HepG2 (cell line): ENCODE results near the gene MBTPS1. TPM values are rescaled to one million over a fixed set of nuclear protein-coding genes. Genes with fewer than 3 reads are reported as not detected.

Experiments used
- ARNT2 ChIP-seq: sonication (generic); formaldehyde crosslinking; IDR thresholded peaks from 2 replicates; pipeline ENCODE4 v1.8.0; 2022; ENCODE audit warnings: mild to moderate bottlenecking, low read depth, missing genetic modification reagents, moderate library complexity
- BORCS8-MEF2B ChIP-seq: sonication (generic); formaldehyde crosslinking; IDR thresholded peaks from 2 replicates; pipeline ENCODE4 v1.8.0; 2022; ENCODE audit warnings: mild to moderate bottlenecking, missing genetic modification reagents
- GABPB1 ChIP-seq: IDR thresholded peaks from 2 replicates; pipeline ENCODE4 v1.6.1; 2016; ENCODE audit warnings: mild to moderate bottlenecking, missing genetic modification reagents, moderate library complexity, missing compliant biosample characterization
- HMGXB3 ChIP-seq: sonication (generic); formaldehyde crosslinking; IDR thresholded peaks from 2 replicates; pipeline ENCODE4 v1.4.0; 2020; ENCODE audit warnings: missing genetic modification reagents, borderline replicate concordance
- HNRNPUL1 ChIP-seq: fragments of 200-400 bp; formaldehyde crosslinking; IDR thresholded peaks from 2 replicates; pipeline ENCODE4 v1.6.1; 2017; ENCODE audit warnings: low read depth, mild to moderate bottlenecking, low read length, moderate library complexity
- JDP2 ChIP-seq: sonication (generic); formaldehyde crosslinking; IDR thresholded peaks from 2 replicates; pipeline ENCODE4 v1.8.1; 2022; ENCODE audit warnings: missing genetic modification reagents, borderline replicate concordance
- MXD1 ChIP-seq: sonication (generic); formaldehyde crosslinking; IDR thresholded peaks from 2 replicates; pipeline ENCODE4 v1.4.0; 2020; ENCODE audit warnings: mild to moderate bottlenecking, missing genetic modification reagents
- MYC ChIP-seq: sonication (generic); formaldehyde crosslinking; IDR thresholded peaks from 2 replicates; pipeline ENCODE4 v1.9.0; 2021; ENCODE audit warnings: missing genetic modification reagents, borderline replicate concordance
- PLRG1 ChIP-seq: fragments of 450-650 bp; conservative IDR thresholded peaks from 2 replicates; pipeline ENCODE4 v1.6.1; 2016
- SPEN ChIP-seq: sonication (generic); formaldehyde crosslinking; IDR thresholded peaks from 2 replicates; pipeline ENCODE4 v1.5.1; 2020; ENCODE audit warnings: low read depth, mild to moderate bottlenecking, missing genetic modification reagents
- SSRP1 ChIP-seq: IDR thresholded peaks from 2 replicates; pipeline ENCODE4 v1.6.1; 2016; ENCODE audit warnings: control low read depth
- TBP ChIP-seq: sonication (generic); formaldehyde crosslinking; IDR thresholded peaks from 2 replicates; pipeline ENCODE4 v1.5.0; 2020; ENCODE audit warnings: missing genetic modification reagents
- TBX2 ChIP-seq: sonication (generic); formaldehyde crosslinking; IDR thresholded peaks from 2 replicates; pipeline ENCODE4 v1.5.0; 2020; ENCODE audit warnings: missing genetic modification reagents, mild to moderate bottlenecking, borderline replicate concordance
- TCF12 ChIP-seq, 2 experiments: fragments of 450-650 bp in 1 of 2; sonication (generic) in 1 of 2; formaldehyde crosslinking in 1 of 2; IDR thresholded peaks; 2 replicates each; pipeline versions ENCODE4 v1.6.1 to v1.8.0; 2017 to 2022; ENCODE audit warnings: antibody characterized with exemption in 1 of 2, mild to moderate bottlenecking in 1 of 2, missing genetic modification reagents in 1 of 2, moderate library complexity in 1 of 2
- TOPORS ChIP-seq: sonication (generic); formaldehyde crosslinking; IDR thresholded peaks from 2 replicates; pipeline ENCODE4 v1.8.0; 2023; ENCODE audit warnings: mild to moderate bottlenecking, missing genetic modification reagents
- ZFP41 ChIP-seq: sonication (generic); formaldehyde crosslinking; IDR thresholded peaks from 2 replicates; pipeline ENCODE4 v1.4.0; 2020; ENCODE audit warnings: mild to moderate bottlenecking, missing genetic modification reagents, borderline replicate concordance
- ZNF256 ChIP-seq: sonication (generic); formaldehyde crosslinking; conservative IDR thresholded peaks from 2 replicates; pipeline ENCODE4 v1.4.0; 2020; ENCODE audit warnings: missing genetic modification reagents
- ZNF431 ChIP-seq: sonication (generic); formaldehyde crosslinking; IDR thresholded peaks from 2 replicates; pipeline ENCODE4 v1.9.0; 2022; ENCODE audit warnings: missing genetic modification reagents, low read depth, mild to moderate bottlenecking, borderline replicate concordance
- ZNF776 ChIP-seq: sonication (generic); formaldehyde crosslinking; IDR thresholded peaks from 2 replicates; pipeline ENCODE4 v1.4.0; 2020; ENCODE audit warnings: mild to moderate bottlenecking, missing genetic modification reagents
- ZNF816 ChIP-seq: sonication (generic); formaldehyde crosslinking; IDR thresholded peaks from 2 replicates; pipeline ENCODE4 v1.8.0; 2022; ENCODE audit warnings: missing genetic modification reagents, mild to moderate bottlenecking, borderline replicate concordance
- polyA plus RNA-seq, 8 experiments: library from polyadenylated mRNA; depleted of rRNA in 3 of 8; stranded (reverse) in 7 of 8; unstranded in 1 of 8; fragments of >200 nt; fragmentation: Illumina TruSeq in 4 of 8; extraction: Trizol in 4 of 8; gene quantifications; 2 replicates each; pipeline versions ENCODE4 v1.2.1 to v1.2.3, GENCODE V29; 2011 to 2016; ENCODE audit warnings: low read depth in 4 of 8, missing spikeins in 1 of 8, mixed read lengths in 1 of 8; ENCODE audit not compliant: insufficient read depth in 1 of 8
- total RNA-seq, 5 experiments: library from RNA; depleted of rRNA; stranded (reverse); fragments of >200 nt; fragmentation: Illumina TruSeq; extraction: Trizol; gene quantifications; 2 replicates each; pipeline ENCODE4 v1.2.3, GENCODE V29; 2016; ENCODE audit warnings: low read depth in 1 of 5
- TF ChIP-seq, protein P1 (sequence below): sonication (generic); formaldehyde crosslinking; IDR thresholded peaks from 2 replicates; pipeline ENCODE4 v1.8.0; 2022; ENCODE audit warnings: mild to moderate bottlenecking, missing genetic modification reagents, moderate library complexity
- TF ChIP-seq, protein P2 (sequence below): sonication (generic); formaldehyde crosslinking; IDR thresholded peaks from 2 replicates; pipeline ENCODE4 v1.4.0; 2020; ENCODE audit warnings: mild to moderate bottlenecking, missing genetic modification reagents, borderline replicate concordance

MBTPS1 gene
- total and polyA plus RNA-seq, 2 of the 13 experiments (the other 11 are each of a cell fraction or from before 2014, with no cell fraction given): 56.7 to 91.3 TPM

DNA sequence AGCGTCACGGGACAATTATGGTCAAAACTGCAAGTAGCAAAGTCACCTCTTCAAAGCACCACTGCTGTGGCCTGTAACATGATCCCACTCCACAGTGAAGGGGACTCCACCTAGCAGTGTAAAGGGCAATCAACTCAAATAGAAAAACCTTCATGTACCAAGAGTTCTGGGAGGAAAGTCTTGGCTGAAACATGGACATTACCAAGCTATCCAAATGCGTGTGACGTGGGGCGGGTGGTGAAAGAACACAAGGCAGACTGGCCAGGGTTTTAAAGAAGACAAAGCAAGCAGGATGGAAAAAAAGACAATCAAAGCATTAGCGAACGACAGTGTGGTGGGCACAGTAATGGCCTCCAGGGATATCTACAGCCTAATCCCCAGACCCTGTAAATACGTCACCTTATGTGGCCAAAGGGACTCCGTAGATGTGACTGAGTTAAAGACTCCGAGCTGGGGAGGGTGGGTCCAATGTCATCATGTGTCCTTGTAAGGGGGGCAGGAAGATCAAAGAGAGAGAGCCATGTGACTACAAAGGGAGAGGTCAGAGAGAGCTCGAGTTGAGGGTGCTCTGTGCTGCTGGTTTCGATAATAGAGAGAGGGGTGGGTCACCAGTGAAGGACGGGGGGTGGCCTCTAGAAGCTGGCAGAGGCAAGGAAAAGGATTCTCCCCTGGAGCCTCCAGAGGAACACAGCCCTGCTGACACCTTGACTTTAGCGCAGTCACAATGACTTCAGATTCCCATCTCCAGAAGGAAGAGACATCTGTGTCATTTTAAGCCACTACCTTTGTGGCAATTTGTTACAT is 22.3 kb upstream of the MBTPS1 start (continued):
- TF ChIP-seq, protein P1, sequence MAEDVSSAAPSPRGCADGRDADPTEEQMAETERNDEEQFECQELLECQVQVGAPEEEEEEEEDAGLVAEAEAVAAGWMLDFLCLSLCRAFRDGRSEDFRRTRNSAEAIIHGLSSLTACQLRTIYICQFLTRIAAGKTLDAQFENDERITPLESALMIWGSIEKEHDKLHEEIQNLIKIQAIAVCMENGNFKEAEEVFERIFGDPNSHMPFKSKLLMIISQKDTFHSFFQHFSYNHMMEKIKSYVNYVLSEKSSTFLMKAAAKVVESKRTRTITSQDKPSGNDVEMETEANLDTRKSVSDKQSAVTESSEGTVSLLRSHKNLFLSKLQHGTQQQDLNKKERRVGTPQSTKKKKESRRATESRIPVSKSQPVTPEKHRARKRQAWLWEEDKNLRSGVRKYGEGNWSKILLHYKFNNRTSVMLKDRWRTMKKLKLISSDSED (CRISPR knock-in tag): no peak
- TF ChIP-seq ZNF431 (CRISPR knock-in tag): no peak
- TF ChIP-seq ZNF256 (CRISPR knock-in tag): no peak
- no peak for TF ChIP-seq ZNF776
- peak; percentile 59 for TF ChIP-seq MYC (CRISPR knock-in tag)
- TF ChIP-seq SPEN: peak; percentile 43; the same call in 1 of the 2 replicates
- peak; percentile 71; the same call in 1 of the 2 replicates for TF ChIP-seq TBX2 (CRISPR knock-in tag)
- no peak for TF ChIP-seq TCF12 (IDR thresholded peaks at IDR 0.05)
- TF ChIP-seq TCF12 (CRISPR knock-in tag; IDR thresholded peaks at IDR 0.05): no peak
- no peak; the same call in 1 of the 2 replicates for TF ChIP-seq TOPORS
- TF ChIP-seq ZFP41 (CRISPR knock-in tag): no peak
- no peak for TF ChIP-seq MXD1 (CRISPR knock-in tag)
- no peak for TF ChIP-seq JDP2 (CRISPR knock-in tag)
- TF ChIP-seq HMGXB3 (CRISPR knock-in tag): peak; percentile 66; the same call in 1 of the 2 replicates
- TF ChIP-seq ZNF816 (CRISPR knock-in tag): no peak
- TF ChIP-seq TBP (CRISPR knock-in tag): no peak
- TF ChIP-seq GABPB1 (CRISPR knock-in tag): peak; percentile 29; the same call in 1 of the 2 replicates
- peak; percentile 30; the same call in 1 of the 2 replicates for TF ChIP-seq ARNT2
- TF ChIP-seq, protein P2, sequence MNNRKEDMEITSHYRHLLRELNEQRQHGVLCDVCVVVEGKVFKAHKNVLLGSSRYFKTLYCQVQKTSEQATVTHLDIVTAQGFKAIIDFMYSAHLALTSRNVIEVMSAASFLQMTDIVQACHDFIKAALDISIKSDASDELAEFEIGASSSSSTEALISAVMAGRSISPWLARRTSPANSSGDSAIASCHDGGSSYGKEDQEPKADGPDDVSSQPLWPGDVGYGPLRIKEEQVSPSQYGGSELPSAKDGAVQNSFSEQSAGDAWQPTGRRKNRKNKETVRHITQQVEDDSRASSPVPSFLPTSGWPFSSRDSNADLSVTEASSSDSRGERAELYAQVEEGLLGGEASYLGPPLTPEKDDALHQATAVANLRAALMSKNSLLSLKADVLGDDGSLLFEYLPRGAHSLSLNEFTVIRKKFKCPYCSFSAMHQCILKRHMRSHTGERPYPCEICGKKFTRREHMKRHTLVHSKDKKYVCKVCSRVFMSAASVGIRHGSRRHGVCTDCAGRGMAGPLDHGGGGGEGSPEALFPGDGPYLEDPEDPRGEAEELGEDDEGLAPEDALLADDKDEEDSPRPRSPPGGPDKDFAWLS (CRISPR knock-in tag): no peak
- TF ChIP-seq HNRNPUL1: no peak
- no peak for TF ChIP-seq PLRG1
- no peak for TF ChIP-seq SSRP1 (CRISPR knock-in tag)
- no peak for TF ChIP-seq BORCS8-MEF2B
